ENCODE results near the gene COPS8. TPM values are rescaled to one million over a fixed set of nuclear protein-coding genes. Genes with fewer than 3 reads are reported as not detected.

COPS8 gene
- total RNA-seq, 2 donors from 2014 or later, result 106 to 162 TPM

DNA sequence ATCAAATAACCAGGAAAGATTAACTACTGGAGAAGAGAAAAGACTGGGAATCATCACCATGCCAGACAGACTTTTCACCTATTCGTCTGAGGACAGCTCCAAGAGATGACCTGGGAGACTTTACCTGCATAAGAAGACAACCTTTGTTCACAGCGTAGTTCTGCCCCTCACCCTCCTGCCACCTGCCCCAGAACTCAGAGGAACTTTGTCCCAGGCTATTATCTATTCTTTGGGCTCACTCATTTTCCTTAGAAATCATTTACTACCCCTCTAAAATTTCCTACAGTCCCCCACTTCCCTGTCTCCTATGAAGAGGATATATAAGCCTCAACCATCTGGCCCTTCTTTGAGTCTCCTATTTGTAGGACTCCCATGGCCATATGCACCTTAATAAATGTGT lies 19.3 kb upstream of the COPS8 start:
- Histone ChIP-seq H3K36me3 (no peaks in the 10 kb centered on the region), H3K4me3 (no peak overlapping the region), H3K4me1 (no peaks in the 10 kb centered on the region), H3K9me3 (peaks cover 0 to 6% of the 10 kb centered on the region in 2 donors), H3K27me3 (no peaks in the 10 kb centered on the region), H3K27ac (no peak overlapping the region)
- no peak for TF ChIP-seq CTCF (IDR thresholded peaks at IDR 0.05)
- no peak for DNase-seq (ENCODE audit: low spot score)

- H3K27ac ChIP-seq, result no peak overlapping the region
- H3K9me3 ChIP-seq, result peaks cover 0 to 6% of the 10 kb centered on the region in 2 donors
- H3K36me3 ChIP-seq, result no peaks in the 10 kb centered on the region
- H3K27me3 ChIP-seq, result no peaks in the 10 kb centered on the region
- H3K4me3 ChIP-seq, result no peak overlapping the region
- DNase-seq (ENCODE audit: low spot score), result no peak
- no peak for TF ChIP-seq CTCF (IDR thresholded peaks at IDR 0.05)
- peaks cover 0 to 7% of the 10 kb centered on the region in 2 donors for H3K4me1 ChIP-seq
These were observed 17.6 kb upstream of the COPS8 start for GRCh38 chr2:237068005-237068576.

- Histone ChIP-seq H3K4me3 (no peak overlapping the region), H3K36me3 (no peaks in the 10 kb centered on the region), H3K4me1 (peaks cover 0 to 36% of the 10 kb centered on the region in 2 donors), H3K27me3 (no peaks in the 10 kb centered on the region), H3K9me3 (peaks cover 0 to 6% of the 10 kb centered on the region in 2 donors), H3K27ac (no peak overlapping the region)
- peak; percentile 94 to 98 for TF ChIP-seq CTCF (IDR thresholded peaks at IDR 0.05)
- DNase-seq (ENCODE audit: low spot score), result peak; percentile 85
These were observed 13.4 kb upstream of the COPS8 start for GRCh38 chr2:237072067-237072931.

- H3K4me3 ChIP-seq, result no peak overlapping the region
- no peak for DNase-seq (ENCODE audit: low spot score)
- H3K4me1 ChIP-seq, result peaks cover 0 to 36% of the 10 kb centered on the region in 2 donors
- H3K9me3 ChIP-seq, result peaks cover 0 to 6% of the 10 kb centered on the region in 2 donors
- no peak for TF ChIP-seq CTCF (IDR thresholded peaks at IDR 0.05)
- peak overlapping the region; percentile 35 to 36 for H3K27ac ChIP-seq
- no peaks in the 10 kb centered on the region for H3K36me3 ChIP-seq
- no peaks in the 10 kb centered on the region for H3K27me3 ChIP-seq
These were observed 12.1 kb upstream of the COPS8 start for GRCh38 chr2:237073552-237073951.

DNA sequence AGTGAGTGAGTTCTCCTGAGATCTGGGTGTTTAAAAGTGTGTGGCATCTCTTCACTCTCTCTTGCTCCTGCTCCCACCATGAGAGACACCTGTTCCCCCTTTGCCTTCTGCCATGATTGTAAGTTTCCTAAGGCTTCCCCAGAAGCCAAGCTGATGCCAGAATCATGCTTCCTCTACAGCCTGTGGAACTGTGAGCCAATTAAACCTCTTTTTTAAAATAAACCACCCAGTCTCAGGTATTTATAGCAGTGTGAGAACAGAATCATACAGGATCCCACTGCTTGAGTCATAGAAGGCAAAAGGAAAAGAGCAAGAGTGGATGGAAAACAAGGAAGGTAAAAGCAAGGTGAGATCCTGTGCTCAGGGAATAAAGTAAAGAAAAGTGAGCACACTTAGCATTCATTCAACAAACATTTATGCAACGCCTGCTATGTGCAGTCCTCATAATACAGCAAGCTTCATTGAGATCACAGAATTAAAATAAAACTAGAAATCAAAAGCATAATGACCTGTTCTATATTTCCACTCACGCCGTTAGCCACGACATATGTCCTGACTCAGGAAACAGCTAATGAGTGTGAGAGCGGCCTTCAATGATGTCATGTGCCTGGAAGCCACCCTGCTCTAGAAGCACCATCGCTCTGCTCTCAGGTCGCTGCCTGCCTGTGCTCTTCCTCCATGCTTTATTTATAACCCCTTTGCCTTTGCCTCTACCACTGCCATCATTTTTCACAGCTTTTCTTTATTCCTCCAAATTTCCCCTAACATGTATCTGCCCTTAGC lies 11.3 kb upstream of the COPS8 start:
- H3K4me1 ChIP-seq, result peaks cover 0 to 36% of the 10 kb centered on the region in 2 donors
- DNase-seq (ENCODE audit: low spot score), result no peak
- H3K4me3 ChIP-seq, result no peak overlapping the region
- no peak for TF ChIP-seq CTCF (IDR thresholded peaks at IDR 0.05)
- peak overlapping the region; percentile 36 to 53 for H3K27ac ChIP-seq
- H3K27me3 ChIP-seq, result no peaks in the 10 kb centered on the region
- H3K9me3 ChIP-seq, result peaks cover 0 to 6% of the 10 kb centered on the region in 2 donors
- H3K36me3 ChIP-seq, result no peaks in the 10 kb centered on the region

Measured in right atrium auricular region (tissue), 2 donors.